GM06990 (cell line): ENCODE data around the gene SLC9A8.

Source experiments
- DNase-seq: peaks from one replicate; pipeline ENCODE4 v3.0.0-alpha.2; 2011; ENCODE audit not compliant: insufficient read length; ENCODE audit errors: extremely low read depth
- H3K27me3 ChIP-seq: replicated peaks from 2 replicates; pipeline ENCODE4 v1.6.0; 2011; ENCODE audit warnings: low read length; ENCODE audit not compliant: control insufficient read depth, insufficient read depth
- H3K36me3 ChIP-seq: 2 replicates; pipeline ENCODE4 v1.5.1; 2011; ENCODE audit warnings: low read length; ENCODE audit not compliant: control insufficient read depth, insufficient read depth
- H3K4me3 ChIP-seq: replicated peaks from 2 replicates; pipeline ENCODE4 v1.5.1; 2011; ENCODE audit warnings: low read depth, mild to moderate bottlenecking, control low read depth, low read length
- CTCF ChIP-seq: IDR thresholded peaks from 2 replicates; pipeline ENCODE4 v1.5.1; 2011; ENCODE audit warnings: low read length, control low read depth, mild to moderate bottlenecking, inconsistent platforms; ENCODE audit not compliant: insufficient read depth, poor library complexity, severe bottlenecking

Gene SLC9A8

GRCh38 chr20:49832632-49833327 is 20.2 kb downstream of the SLC9A8 start:
- no peak for TF ChIP-seq CTCF
- Histone ChIP-seq H3K4me3 (no peak overlapping the region), H3K27me3 (no peaks in the 10 kb centered on the region), H3K36me3 (peaks cover 7% of the 10 kb centered on the region)
- DNase-seq: no peak

GRCh38 chr20:49833483-49833882 is 20.9 kb downstream of the SLC9A8 start:
- no peak overlapping the region for H3K4me3 ChIP-seq
- peaks cover 7% of the 10 kb centered on the region for H3K36me3 ChIP-seq
- no peaks in the 10 kb centered on the region for H3K27me3 ChIP-seq
- no peak for TF ChIP-seq CTCF
- no peak for DNase-seq

DNA sequence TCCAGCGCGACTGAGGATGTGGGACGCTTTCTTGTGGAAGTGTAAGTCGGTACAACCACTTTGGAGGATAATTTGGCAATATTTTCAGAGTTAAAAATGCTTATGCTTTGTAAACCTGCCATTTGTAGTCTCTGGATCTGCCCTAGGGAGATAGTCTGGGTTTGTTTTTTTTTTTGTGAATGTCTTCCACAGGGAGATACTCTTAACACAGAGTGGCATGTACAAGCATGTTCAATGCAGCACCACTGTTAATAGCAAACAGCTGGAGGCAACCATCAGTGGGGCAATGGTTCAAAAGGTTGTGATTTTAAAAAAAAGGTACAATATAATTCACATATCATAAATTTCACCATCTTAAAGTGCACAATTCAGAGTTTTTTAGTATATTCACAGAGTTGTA is 22.4 kb downstream of the SLC9A8 start:
- no peak for TF ChIP-seq CTCF
- DNase-seq: no peak
- Histone ChIP-seq H3K36me3 (peaks cover 5% of the 10 kb centered on the region), H3K4me3 (no peak overlapping the region), H3K27me3 (no peaks in the 10 kb centered on the region)

DNA sequence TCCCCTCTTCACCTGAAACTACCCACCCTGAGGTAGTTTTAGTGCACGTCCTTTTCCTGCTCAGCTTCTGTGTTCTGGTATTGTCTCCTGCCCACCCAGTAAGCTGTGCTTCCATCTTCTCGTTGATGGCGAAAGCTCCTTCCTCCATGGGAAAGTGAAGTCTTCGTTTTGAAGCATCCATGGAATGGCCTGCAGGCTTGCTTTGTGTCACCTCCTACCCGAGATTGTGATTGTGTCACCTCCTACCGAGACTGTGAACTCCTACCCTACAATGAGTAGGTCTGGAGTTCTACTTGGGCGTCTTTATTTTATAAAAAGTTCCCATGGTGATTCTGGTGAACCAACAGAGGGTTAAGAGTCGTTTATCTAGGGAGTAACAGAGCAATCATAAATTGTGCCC is 25.9 kb downstream of the SLC9A8 start:
- no peaks in the 10 kb centered on the region for H3K27me3 ChIP-seq
- no peak for DNase-seq
- no peak overlapping the region for H3K4me3 ChIP-seq
- peaks cover 2% of the 10 kb centered on the region for H3K36me3 ChIP-seq
- no peak for TF ChIP-seq CTCF

DNA sequence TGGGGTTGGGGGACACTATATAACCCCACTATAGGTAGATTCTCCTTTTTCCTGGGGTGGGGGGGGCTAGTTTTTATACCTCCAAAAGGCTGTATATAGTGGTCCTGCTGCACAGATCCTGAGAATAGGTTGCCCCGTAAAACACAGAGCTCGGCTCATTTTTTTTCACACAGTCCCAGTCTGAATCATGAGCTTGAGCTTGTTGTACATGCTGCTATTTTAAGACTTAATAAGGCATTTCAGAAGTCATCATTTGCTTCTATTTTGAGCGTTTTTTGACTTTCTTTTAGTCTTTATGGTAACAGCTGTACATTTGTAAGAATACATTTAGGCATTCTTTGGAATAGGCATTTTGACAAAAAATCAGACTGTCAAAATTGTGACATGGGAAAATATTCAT is 30.5 kb downstream of the SLC9A8 start:
- DNase-seq: no peak
- Histone ChIP-seq H3K27me3 (no peaks in the 10 kb centered on the region), H3K4me3 (no peak overlapping the region), H3K36me3 (peaks cover 2% of the 10 kb centered on the region)
- TF ChIP-seq CTCF: no peak
